ENCODE data around the gene ARFRP1.
"Not testable (repeated sequence)": the region's sequence is repeated elsewhere in the genome, so short reads cannot be mapped to it uniquely, and the experiment has no call there.

Gene ARFRP1

GRCh38 chr20:63679799-63680305 lies 27.9 kb downstream of the ARFRP1 start:
- no peak for DNase-seq (ENCODE audit: low read depth)
- TF ChIP-seq CTCF (IDR thresholded peaks at IDR 0.05; ENCODE audit: insufficient read depth, low read depth, low read length, missing control alignments) = no peak
- no peak overlapping the region for H3K4me3 ChIP-seq (ENCODE audit: low read depth, low read length)

- TF ChIP-seq CTCF (IDR thresholded peaks at IDR 0.05; ENCODE audit: insufficient read depth, low read depth, low read length, missing control alignments) = no peak
- no peak overlapping the region for H3K4me3 ChIP-seq (ENCODE audit: low read depth, low read length)
- no peak for DNase-seq (ENCODE audit: low read depth)
These were observed 28.9 kb downstream of the ARFRP1 start for GRCh38 chr20:63678667-63679465.

GRCh38 chr20:63678071-63678470 lies 29.7 kb downstream of the ARFRP1 start:
- no peak overlapping the region for H3K4me3 ChIP-seq (ENCODE audit: low read depth, low read length)
- no peak for TF ChIP-seq CTCF (IDR thresholded peaks at IDR 0.05; ENCODE audit: insufficient read depth, low read depth, low read length, missing control alignments)
- no peak for DNase-seq (ENCODE audit: low read depth)

DNA sequence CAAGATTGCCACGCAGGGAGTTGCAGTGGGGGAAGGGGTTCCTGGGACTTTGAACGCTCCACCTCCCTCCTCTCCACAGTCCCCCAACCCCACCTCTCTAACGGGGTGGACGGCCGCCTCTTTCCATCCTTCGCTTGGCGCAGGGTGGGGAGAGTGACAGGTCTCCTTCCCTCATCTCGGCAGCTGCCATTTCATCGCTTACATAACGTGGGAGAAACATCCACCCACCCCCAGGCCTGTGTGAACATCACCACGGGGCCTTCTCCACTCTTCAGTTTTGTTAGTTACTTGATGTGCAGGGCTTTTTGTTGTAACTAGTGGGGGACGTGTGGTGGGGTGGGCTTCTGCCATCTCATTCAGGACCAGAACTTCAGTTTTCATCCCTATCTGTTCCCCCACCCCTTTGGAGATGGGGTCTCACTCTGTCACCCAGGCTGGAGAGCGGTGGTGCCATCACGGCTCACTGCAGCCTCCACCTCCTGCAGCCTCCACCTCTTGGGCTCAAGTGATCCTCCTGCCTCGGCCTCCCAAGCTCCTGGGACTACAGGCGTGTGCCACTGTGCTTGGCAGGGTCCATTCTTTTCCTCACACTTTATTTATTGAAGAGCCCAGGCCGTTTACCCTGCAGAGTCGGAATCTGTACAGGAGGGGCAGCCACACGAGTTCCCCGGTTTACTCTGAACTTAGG lies 32.0 kb downstream of the ARFRP1 start:
- no peak overlapping the region for H3K4me3 ChIP-seq (ENCODE audit: low read depth, low read length)
- no peak for DNase-seq (ENCODE audit: low read depth)
- no peak for TF ChIP-seq CTCF (IDR thresholded peaks at IDR 0.05; ENCODE audit: insufficient read depth, low read depth, low read length, missing control alignments)

- DNase-seq (ENCODE audit: low read depth) = no peak
- H3K4me3 ChIP-seq (ENCODE audit: low read depth, low read length) = no peak overlapping the region
- TF ChIP-seq CTCF (IDR thresholded peaks at IDR 0.05; ENCODE audit: insufficient read depth, low read depth, low read length, missing control alignments) = no peak
These were observed 33.8 kb downstream of the ARFRP1 start for GRCh38 chr20:63673951-63674350.

DNA sequence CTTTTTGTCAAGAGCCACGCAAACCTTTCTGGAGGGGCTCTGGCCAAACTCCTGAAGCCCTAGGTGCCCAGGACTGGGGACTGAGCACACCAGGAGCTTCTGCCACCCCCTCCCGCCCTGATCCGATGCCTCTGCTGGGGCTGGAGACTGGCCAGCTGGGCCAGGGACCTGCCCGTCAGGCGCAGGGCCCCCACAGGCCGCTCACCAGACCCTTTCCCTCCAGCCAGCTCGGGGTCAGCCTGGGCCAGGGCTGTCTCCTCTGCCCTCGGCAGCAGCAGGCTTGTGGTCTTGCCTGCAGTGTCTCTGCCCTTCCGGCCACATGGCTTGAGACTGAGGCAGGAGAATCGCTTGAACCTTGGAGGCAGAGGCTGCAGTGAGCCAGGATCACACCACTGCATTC lies 35.1 kb downstream of the ARFRP1 start:
- no peak for TF ChIP-seq CTCF (IDR thresholded peaks at IDR 0.05; ENCODE audit: insufficient read depth, low read depth, low read length, missing control alignments)
- no peak for DNase-seq (ENCODE audit: low read depth)
- H3K4me3 ChIP-seq (ENCODE audit: low read depth, low read length) = no peak overlapping the region

GRCh38 chr20:63671695-63672094 lies 36.1 kb downstream of the ARFRP1 start:
- DNase-seq (ENCODE audit: low read depth); H3K4me3 ChIP-seq (ENCODE audit: low read depth, low read length): not testable (repeated sequence)

All from GM12865 (cell line).